ENCODE results near the gene GOLGA6C.

DNA sequence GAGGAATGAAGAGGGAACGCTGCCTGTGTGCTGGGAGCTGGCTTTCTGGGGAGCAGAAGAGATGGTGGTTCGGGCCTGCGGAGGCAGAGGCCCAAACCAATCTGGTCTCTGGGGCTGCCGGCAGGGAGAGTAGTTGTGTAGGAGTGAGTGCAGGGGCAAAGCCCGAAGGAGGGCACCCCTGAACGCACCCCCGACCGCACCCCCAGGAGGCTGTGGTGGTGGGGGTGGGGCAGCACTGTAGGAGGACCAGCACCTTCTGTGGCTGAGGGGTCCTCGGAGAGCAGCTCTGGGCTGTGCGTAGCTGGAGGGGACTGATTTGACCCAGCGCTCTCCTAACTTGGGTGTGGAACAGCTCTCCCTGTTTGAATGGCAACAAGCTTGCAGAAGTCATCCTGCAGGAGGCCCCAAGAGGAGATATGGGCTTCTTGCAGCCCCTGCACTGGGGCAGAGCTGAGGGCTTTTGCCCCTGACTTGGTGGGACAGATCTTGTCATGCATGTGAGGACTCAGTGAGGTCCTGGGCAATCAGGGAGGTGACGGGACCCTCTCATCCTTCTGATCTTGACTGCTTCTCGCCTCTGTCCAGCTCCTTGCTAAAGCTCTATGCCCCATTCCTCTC is 30.4 kb upstream of the GOLGA6C start:
- TF ChIP-seq EZH2phosphoT487 (IDR thresholded peaks at IDR 0.05; ENCODE audit: insufficient read depth, low read depth) (no peak), EZH2 (IDR thresholded peaks at IDR 0.05; ENCODE audit: insufficient read depth, poor library complexity, severe bottlenecking) (no peak)

All from GM23248 (cell line).